HFF-Myc (cell line): ENCODE measurements around the gene EML3.

Experiments used
- DNase-seq: peaks from one replicate; pipeline ENCODE4 v3.0.0-alpha.2; 2011; ENCODE audit warnings: low read depth; ENCODE audit errors: extremely low read depth
- H3K4me3 ChIP-seq: replicated peaks from 2 replicates; pipeline ENCODE4 v1.5.1; 2011; ENCODE audit warnings: low read depth, mild to moderate bottlenecking, control low read depth, low read length
- TF ChIP-seq, protein P1 (sequence below): IDR thresholded peaks from 2 replicates; pipeline ENCODE4 v1.5.1; 2012; ENCODE audit warnings: mild to moderate bottlenecking, low read depth, low read length, control low read depth; ENCODE audit errors: missing control alignments

Gene EML3

DNA sequence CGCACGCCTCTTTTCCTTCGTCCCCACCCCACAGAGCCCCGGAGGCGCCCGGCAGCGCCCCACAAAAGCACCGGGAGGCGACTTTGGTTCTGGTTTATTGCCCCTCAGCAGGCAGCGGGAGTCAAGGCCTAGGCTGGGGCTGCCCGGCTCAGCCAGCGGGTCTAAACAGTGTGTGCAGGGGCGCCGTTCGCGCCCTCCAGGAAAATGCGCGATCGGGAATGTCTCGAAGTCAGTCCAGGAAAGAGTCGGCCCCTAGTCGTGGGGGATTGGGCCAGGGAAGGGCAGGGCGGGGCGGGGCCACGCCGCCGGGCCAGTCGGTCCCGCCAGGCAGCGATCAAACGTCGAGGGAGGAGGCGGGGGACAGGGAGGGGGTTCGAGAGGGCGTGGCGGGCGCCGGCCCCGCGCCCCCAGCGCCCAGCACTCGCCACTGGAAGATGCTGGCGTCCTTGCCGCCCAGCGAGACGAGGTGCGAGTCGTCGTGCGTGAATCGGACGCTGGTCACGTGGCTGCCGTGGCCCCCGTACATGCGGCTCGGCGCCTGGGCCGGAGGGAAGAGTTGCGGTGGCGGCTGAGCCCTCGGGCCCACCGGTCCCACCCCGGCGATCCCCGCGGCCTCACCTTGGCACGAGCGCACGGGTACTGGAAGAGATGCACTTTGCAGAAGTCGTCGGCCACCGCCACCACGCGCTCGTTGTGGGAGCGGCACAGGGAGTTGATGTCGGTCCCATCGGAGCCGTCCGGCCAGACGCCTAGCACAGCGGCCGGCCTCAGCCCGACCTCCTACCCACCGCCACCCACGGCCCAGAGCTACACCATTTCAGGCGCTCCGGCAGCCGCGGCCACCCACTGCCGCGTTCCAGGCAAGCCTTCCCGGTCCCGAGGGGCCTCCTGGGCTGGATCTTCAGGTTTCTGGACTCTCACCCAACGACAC is 10.2 kb downstream of the EML3 start:
- TF ChIP-seq, protein P1, sequence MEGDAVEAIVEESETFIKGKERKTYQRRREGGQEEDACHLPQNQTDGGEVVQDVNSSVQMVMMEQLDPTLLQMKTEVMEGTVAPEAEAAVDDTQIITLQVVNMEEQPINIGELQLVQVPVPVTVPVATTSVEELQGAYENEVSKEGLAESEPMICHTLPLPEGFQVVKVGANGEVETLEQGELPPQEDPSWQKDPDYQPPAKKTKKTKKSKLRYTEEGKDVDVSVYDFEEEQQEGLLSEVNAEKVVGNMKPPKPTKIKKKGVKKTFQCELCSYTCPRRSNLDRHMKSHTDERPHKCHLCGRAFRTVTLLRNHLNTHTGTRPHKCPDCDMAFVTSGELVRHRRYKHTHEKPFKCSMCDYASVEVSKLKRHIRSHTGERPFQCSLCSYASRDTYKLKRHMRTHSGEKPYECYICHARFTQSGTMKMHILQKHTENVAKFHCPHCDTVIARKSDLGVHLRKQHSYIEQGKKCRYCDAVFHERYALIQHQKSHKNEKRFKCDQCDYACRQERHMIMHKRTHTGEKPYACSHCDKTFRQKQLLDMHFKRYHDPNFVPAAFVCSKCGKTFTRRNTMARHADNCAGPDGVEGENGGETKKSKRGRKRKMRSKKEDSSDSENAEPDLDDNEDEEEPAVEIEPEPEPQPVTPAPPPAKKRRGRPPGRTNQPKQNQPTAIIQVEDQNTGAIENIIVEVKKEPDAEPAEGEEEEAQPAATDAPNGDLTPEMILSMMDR: no peak
- peak overlapping the region; percentile 92 for H3K4me3 ChIP-seq
- no peak for DNase-seq

DNA sequence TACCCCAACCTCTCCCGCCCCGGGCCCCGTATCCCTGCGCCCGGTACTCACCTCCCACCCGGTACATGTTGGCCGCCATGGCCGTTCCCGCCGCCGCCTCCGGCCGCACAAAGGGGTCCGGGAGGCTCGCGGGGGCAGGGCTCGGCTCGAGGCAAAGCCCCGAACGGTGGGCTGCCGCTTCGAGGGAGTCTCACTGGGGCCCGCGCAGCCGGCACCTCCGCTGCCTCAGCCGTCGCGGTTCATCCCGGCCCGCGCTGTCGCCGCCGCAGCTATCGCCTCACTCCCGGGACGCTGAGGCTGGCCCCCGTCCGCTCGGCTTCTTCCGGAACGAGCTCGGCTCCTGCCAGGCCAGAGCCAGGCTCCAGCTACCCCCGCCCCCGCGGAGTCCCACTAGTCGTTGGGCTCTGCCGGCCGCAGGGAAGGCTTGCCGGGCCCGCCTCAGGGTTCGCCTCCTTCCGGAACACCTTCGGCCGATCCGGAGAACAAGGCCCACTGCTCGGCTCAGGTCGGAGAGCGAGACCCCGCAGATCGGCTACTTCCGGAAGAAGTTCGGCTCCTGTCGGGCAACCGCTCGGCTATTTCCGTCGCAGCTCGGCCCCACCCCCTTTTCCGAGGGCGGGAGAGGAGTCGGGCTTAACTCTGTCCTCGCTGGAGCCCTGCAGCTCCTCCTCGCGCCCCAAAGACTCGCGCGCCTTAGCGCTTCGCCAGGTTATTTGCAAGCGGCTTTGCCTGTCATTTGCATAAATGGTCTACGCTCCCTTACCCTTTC is 11.0 kb downstream of the EML3 start, which contains the start of gene MTA2:
Gene MTA2 (minus strand): TSS at position 494 of the 769 bp plus-strand sequence. CDS start 415 bp downstream, at position 79.
- peak within 1 kb of the TSS; percentile 92 for H3K4me3 ChIP-seq
- TF ChIP-seq, protein P1: no peak
- DNase-seq: peak; percentile 93

DNA sequence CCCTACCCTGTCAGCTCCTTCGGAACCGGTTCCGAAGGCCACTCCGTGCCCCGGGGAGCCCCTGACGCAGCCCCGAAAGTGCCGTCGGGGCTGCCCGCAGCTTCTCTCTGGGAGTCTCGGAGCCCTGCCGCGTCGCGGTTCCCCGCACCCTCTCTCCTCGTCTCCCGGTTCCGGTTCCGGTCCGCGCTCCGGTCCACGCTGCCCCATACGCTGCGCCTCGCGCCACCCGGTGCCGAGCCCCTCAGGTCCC is 11.5 kb downstream of the EML3 start:
- peak overlapping the region; percentile 92 for H3K4me3 ChIP-seq
- DNase-seq: no peak
- TF ChIP-seq, protein P1: no peak

- TF ChIP-seq, protein P1: no peak
- H3K4me3 ChIP-seq: peak overlapping the region; percentile 92
- no peak for DNase-seq
These were observed 12.0 kb downstream of the EML3 start for GRCh38 chr11:62600367-62601121.

DNA sequence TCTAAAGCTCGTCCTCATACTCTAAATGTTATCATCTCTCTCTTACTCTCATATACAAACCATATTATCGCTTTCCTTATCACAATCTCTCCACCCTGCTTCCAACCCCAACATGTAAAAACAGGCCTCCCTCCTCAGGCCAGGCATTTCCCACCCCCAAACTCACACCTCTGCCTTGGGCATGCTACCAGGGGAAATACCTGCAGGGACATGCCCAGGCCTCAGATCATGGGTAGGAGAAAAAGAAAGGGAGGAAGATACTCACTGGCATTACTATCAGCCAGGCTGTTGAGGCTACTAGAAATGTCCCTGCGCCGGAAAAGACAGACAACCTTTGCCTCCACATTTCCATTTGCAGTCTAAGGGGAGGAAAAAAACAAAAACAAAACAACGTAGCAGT is 12.7 kb downstream of the EML3 start:
- TF ChIP-seq, protein P1: no peak
- no peak for DNase-seq
- H3K4me3 ChIP-seq: peak overlapping the region; percentile 92

GRCh38 chr11:62599069-62599696 is 13.4 kb downstream of the EML3 start:
- peak; percentile 98 for DNase-seq
- TF ChIP-seq, protein P1: no peak
- peak overlapping the region; percentile 92 for H3K4me3 ChIP-seq
